HG03064 (cell line): Measurements from ENCODE around the gene COX10.
"Not testable (repeated sequence)": the region's sequence is repeated elsewhere in the genome, so short reads cannot be mapped to it uniquely, and the experiment has no call there.

Experiments
- ATAC-seq: cut with Tn5 transposase; IDR thresholded peaks from one replicate; pipeline ENCODE4 v1.9.1; 2021; ENCODE audit warnings: low read depth; ENCODE audit not compliant: unreplicated experiment

The COX10 gene

GRCh38 chr17:14201988-14202380, 132.7 kb downstream of the COX10 start:
- no peak for ATAC-seq

DNA sequence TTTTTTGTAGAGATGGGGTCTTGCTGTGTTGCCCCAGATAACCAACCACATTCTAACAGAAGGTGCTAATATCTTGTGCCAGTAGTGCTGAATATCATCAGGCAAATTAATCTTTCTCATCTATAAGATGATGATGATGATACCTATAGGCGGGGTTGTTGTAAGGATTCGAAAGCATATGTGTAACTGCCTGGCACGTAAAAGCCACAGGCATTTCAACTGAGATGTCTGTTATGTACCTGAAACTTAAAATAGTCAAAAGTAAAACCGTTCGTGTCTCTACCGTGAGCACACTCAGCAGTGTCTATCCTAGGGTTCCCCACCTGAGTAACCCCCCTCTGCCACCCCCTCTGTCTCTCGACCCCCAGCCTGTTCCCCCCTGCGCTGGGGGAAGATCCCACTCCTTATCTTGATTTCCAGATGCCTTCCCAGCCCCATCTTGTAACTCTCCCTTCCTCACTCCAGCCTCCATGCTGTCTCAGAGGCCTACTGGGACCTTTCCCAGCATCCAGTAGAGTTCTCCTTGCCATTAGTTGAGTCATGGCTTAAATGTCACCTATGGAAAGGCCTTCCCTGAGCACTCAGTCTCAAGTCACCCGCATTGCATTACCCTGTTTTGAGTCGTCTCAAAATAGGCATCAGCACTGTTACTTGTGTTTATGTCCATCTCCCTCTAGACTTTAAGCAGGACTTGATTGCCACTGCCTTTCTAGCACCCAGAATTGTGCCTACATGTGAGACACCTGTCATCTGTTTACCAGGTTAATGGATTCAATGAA, 133.3 kb downstream of the COX10 start:
- ATAC-seq, result no peak

DNA sequence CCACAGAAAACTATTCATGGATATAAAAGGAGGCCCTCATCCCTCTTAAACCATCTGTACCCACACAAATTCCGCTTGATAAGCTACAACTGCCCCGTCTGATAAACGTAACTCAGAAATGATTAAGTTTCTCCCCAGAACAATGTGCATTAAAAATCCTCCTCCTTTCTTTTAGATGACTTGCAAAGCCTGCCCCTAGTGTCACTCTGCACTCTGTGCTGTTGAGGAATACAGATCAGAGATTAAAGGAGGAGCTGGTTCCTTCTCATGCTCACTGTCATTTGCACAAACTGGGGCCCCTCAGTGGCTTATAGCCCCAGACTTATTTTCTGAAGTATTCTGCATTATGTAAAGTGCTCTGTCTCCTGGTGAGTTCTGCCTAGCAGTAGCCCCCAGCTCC, 134.1 kb downstream of the COX10 start:
- ATAC-seq, result no peak

- ATAC-seq, result no peak
Observed at GRCh38 chr17:14204084-14204483, 134.8 kb downstream of the COX10 start.

GRCh38 chr17:14204546-14204945, 135.2 kb downstream of the COX10 start:
- no peak for ATAC-seq

DNA sequence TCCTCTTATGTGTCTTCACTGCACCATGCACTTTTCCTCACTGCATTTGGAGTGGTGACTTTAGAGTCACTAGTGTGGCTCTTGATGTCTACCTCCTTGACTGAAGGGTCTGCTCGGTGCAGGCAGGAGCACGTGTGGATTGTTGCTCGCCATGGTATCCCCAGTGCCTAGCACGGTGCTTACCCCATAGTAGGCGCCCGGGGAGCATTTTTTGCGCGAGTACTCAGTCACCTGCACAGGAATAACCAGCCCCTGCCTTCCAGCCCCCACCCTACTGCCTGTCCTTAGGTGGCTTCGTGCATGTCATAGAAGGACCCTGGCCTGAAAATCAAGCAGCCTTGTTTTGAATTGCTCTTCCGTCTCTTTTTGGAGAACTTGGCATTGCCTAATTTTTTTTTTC, 136.1 kb downstream of the COX10 start:
- no peak for ATAC-seq

DNA sequence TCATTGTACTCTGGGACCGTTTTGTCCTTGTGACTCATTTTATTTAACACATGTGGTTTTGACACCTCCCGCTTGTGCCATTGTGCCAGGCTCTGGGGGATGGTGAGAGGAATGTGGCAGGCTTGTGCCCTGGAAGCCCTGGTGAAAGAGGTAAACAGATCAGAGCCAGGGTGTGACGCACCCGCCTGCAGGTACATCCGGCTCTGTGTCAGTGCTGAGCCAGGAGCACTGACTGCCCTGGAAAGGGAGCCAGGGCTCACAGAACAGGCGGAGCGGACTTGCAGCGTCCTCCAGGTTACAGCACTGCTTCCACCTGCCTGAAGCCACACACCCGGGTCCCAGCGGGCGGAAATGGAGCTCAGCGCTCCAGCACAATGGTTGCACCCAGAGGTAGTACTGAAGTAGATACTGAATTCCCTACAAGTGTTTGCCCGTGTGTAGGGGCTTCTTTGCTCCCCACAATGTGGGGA, 136.7 kb downstream of the COX10 start:
- no peak for ATAC-seq

- no peak for ATAC-seq
Observed at GRCh38 chr17:14206891-14207290, 137.6 kb downstream of the COX10 start.

GRCh38 chr17:14207791-14208190, 138.5 kb downstream of the COX10 start:
- no peak for ATAC-seq

- no peak for ATAC-seq
Observed at GRCh38 chr17:14209215-14209614, 139.9 kb downstream of the COX10 start.

GRCh38 chr17:14211246-14211645, 141.9 kb downstream of the COX10 start:
- ATAC-seq, result no peak

DNA sequence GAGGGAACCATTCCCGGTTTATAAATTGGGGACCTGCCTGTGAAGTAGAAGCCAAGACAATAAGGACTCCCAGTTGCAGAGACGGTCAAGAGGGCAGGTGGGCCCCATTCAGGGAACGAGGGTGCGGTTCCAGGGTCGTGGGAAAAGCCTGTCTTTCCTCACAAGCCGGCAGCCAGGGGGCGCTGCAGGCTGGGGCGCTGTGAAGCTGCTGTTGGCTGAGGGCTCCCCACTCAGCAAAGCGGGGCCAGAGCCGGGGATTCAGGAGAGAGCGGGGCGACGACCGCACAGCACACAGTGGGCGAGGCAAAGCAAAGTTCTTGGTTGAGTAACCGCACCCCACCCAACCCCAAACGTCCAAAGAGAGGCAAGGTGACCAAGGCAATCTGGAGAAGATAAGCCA, 142.5 kb downstream of the COX10 start:
- no peak for ATAC-seq

- no peak for ATAC-seq
Observed at GRCh38 chr17:14212401-14212800, 143.1 kb downstream of the COX10 start.

DNA sequence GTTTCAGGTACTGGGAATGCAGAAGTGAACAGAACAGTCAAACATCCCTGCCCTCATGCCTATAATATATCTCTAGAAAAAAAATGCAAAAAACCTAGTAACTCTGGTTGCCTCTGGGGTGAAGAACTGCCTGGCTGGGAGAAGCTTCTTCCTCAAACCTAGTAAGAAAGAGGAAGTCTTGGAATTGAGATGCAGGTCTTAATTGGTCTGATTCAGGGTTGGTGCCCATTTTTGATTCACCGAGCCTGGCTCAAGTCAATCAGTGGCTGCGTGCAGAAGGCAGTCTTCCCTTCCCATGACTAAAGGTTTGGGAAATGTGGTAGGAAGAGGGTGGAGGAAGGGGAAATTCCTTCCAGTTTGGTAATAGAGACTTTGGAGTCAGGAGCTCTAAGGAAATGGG, 145.0 kb downstream of the COX10 start:
- ATAC-seq, result no peak

DNA sequence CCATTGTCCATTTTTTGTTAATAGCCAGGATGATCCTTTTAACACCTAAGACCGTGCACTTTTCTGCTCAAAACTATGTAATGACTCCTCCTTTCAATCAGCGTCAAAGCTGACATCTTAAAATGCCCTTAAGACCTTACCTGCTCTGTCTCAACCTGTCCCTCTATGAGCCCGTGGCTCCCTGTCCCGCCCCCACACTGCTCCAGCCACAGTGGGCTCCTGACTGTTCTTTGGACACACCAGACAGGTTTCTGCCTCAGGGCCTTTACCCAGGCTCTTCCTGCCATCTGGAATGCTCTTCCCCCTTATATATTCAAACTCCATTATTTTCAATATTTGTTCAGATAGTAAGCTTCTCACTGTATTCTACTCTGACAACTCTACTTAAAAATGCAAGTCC, 153.3 kb downstream of the COX10 start:
- ATAC-seq, result no peak

GRCh38 chr17:14225254-14225980, 156.1 kb downstream of the COX10 start:
- no peak for ATAC-seq

- ATAC-seq, result no peak
Observed at GRCh38 chr17:14227052-14227451, 157.7 kb downstream of the COX10 start.

- ATAC-seq, result no peak
Observed at GRCh38 chr17:14228903-14229302, 159.6 kb downstream of the COX10 start.

GRCh38 chr17:14231187-14231586, 161.9 kb downstream of the COX10 start:
- not testable (repeated sequence) for ATAC-seq

- not testable (repeated sequence) for ATAC-seq
Observed at GRCh38 chr17:14235047-14235446, 165.7 kb downstream of the COX10 start.

DNA sequence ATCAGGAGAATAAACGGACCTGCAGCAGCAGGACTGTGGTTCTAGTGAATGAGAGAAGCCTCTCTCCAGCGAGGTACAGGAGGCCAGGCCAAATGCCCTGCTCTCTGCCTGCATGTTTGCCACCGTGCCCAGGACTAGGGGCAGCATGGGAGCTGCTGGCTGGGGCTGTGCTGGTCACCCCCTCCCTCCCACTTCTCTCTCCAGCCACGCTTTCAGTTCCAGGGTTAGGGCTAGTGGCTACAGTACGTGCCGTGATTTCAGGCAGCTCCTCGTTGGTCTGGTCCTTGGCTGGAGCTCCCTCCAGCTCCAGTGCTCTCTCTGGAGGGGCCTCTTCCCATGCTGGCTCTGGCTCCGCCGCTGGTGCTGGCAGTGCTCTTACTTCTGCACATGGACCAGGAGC, 166.7 kb downstream of the COX10 start:
- ATAC-seq, result not testable (repeated sequence)

DNA sequence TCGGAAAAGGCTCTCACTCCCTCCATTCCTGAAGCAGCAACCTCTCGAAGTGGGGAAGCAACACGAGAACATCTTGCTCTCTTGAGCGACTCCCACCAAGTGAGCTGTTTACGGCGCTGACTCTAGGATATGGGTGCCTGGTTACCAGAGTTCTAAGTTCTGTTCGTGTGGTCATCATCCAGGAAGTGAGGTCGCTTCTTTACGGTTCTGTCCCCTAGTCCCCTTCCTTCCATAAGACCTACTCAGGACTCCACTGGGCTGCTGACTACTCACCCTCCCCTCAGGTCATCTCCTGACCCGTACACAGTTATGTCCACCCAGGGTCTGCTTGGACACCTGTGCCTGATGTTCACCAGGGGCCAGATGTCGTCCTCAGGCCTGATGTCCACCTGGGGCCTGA, 167.5 kb downstream of the COX10 start, which contains the start of gene CDRT15:
TSS of gene CDRT15 (minus strand) at position 101 of the 400 bp plus-strand sequence. CDS start at position 72, 29 bp downstream.
- ATAC-seq, result not testable (repeated sequence)
